ELF-1 (cell line): ENCODE data around the gene SERPINA12.

ENCODE experiments used
- DNase-seq: peaks from one replicate; pipeline ENCODE4 v3.0.0-alpha.2; 2016; ENCODE audit warnings: low read depth, low spot score

Gene SERPINA12, protein sequence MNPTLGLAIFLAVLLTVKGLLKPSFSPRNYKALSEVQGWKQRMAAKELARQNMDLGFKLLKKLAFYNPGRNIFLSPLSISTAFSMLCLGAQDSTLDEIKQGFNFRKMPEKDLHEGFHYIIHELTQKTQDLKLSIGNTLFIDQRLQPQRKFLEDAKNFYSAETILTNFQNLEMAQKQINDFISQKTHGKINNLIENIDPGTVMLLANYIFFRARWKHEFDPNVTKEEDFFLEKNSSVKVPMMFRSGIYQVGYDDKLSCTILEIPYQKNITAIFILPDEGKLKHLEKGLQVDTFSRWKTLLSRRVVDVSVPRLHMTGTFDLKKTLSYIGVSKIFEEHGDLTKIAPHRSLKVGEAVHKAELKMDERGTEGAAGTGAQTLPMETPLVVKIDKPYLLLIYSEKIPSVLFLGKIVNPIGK

DNA sequence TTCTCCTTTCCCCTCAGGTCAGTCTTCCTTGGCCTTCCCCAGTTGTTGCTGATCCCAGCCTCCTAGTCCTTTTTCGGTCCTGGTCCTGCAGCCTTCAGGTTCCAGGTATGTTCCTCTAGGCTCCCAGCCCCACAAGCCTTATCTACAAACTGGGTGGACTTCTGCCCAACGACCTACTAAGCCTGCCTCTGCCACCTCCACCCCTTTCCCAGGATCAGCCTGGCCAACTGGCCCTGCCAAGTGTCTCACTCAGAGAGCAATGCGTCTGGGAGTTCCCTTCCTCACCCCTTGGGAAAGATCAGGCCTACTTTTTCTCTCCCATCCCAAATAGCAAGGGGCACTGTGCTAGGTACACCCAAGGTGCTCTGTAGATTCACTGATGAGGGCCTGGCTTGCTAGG lies at the start of gene SERPINA12:
Gene SERPINA12 (minus strand): TSS at position 114 of the 400 bp plus-strand sequence. CDS start 11,072 bp downstream, outside the sequence.
- DNase-seq: no peak

- no peak for DNase-seq
These were observed 49.6 kb upstream of the SERPINA12 start for GRCh38 chr14:94558842-94559241.

DNA sequence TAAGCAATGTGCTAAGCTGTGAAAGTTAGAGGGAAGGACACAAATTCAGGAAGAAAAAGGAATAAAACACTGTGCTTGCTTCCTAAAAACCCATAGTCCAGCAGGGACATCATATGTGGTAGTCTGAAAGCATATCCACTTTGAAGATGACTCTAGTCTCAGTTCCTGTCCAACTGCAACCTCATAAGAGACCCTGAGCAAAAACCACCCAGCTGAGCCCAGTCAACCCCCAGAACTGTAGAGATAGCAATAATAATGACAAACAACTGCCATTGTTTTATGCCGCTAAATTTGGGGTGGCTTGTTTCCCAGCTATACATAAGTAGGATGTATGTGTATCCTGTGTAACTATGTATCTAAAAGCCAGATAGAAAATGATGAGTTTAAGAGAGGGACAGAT lies 48.1 kb upstream of the SERPINA12 start:
- DNase-seq: no peak

DNA sequence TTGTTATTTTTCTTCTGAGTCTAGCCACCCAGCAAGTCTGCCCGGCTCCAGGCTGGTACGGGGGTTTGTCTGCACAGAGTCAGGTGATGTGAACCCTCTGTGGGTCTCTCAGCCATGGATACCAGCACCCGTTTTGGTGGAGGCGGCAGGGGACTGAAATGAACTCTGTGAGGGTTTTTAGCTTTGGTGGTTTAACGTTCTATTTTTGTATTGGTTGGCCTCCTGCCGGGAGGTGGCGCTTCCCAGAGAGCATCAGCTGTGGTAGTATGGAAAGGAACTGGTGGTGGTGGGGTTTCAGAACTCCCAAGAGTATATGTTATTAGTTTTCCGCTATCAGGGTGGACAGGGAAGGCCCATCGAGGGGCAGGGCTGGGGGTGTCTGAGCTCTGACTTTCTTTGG lies 46.7 kb upstream of the SERPINA12 start:
- no peak for DNase-seq

GRCh38 chr14:94550041-94550440 lies 40.8 kb upstream of the SERPINA12 start:
- DNase-seq: no peak

- peak; percentile 95 for DNase-seq
These were observed 40.0 kb upstream of the SERPINA12 start for GRCh38 chr14:94548999-94549985.

DNA sequence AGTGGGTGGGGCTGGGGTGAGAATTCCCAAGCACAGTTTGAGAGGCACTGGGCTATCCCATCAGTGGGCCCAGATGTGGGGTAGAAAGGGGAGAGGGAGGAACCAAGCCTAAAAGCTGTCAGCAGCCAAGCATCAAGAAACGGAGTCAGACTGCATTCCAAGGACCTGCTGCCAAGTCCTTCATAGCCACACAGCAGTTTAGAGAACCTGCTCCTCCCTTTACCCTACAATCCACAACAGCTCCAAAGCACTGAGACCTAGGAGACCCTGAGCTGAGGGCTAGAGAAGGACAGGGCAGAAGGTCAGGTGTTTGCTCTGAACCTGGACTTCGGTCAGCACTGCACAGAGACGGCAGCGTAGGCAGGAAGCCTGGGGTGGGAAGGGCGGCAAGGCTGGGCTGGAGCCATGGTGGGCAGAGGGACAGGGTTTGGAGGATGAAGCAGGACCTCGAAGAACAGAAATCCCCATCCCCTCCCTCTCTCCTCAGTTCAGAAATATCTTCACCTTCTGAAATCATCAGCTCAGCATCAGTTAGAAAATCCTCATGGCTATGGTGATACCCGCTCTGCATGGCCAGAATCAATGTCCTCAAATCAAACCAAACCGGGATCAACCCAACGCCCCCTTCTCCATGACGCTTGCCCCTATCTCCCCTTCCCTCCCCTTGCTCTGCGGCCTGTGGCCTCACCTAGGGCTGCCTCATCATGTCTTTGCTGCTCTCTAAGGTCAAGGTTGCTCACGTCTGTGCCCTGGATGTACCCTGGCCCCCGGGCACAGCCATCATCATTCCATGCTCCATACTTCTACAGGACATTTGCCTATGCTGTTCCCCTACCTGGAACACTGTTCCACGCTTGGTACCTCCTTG lies 39.1 kb upstream of the SERPINA12 start:
- no peak for DNase-seq

DNA sequence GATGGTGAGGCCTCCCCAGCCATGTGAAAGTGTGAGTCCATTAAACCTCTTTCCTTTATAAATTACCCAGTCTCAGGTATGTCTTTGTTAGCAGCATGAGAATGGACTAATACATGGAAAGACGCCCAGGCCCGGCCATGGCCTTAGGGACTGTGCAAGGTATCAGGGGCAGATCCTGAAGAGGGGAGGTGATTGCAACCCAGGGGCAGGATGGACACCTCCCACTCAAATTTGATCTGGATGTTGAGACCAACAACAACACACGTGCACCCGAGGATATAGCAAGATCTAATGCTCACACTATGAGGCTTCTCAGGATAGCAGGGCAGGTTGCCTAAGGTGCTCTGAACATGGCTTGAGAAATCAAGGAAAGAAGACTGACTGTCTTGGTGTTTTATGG lies 38.5 kb upstream of the SERPINA12 start:
- DNase-seq: no peak

GRCh38 chr14:94547151-94547680 lies 37.9 kb upstream of the SERPINA12 start:
- DNase-seq: no peak

DNA sequence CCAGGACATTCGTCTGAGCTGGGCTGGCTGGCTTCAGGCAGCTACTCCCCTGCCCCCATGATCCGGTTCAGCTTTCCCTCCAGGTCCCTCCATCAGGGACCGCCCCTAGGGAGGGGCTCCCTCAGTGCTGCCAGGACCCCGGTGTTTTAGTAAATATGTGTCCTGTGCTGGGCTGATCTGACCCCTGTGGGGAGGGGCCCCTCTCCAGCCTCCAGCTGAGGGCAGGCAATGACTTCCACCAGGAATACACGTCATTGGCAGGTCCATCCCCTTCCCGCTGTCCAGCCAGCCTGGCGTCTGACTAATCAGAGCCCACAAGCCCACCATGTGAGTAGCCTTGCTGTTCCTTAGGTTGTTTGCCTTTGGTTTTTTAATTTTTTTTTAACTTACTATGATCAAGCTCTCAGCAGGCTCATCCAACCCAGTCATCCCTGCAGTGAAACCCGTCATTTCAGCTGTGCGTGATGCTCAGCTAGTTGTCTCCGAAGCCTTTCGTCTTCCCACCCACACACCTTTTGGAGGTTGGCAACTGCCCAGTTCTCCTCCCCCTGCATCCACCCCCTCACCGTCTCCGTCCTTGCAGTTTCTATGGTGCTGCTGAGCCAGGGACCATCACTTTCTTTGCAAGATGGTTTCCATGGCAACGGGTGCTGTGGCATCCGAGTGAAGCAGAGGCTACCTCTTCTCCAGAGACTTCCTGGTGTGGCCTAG lies 36.0 kb upstream of the SERPINA12 start:
- peak; percentile 62 for DNase-seq

- DNase-seq: no peak
These were observed 35.5 kb upstream of the SERPINA12 start for GRCh38 chr14:94544726-94545125.

GRCh38 chr14:94543449-94544124 lies 34.3 kb upstream of the SERPINA12 start:
- DNase-seq: peak; percentile 30

GRCh38 chr14:94542811-94543440 lies 33.7 kb upstream of the SERPINA12 start:
- no peak for DNase-seq

DNA sequence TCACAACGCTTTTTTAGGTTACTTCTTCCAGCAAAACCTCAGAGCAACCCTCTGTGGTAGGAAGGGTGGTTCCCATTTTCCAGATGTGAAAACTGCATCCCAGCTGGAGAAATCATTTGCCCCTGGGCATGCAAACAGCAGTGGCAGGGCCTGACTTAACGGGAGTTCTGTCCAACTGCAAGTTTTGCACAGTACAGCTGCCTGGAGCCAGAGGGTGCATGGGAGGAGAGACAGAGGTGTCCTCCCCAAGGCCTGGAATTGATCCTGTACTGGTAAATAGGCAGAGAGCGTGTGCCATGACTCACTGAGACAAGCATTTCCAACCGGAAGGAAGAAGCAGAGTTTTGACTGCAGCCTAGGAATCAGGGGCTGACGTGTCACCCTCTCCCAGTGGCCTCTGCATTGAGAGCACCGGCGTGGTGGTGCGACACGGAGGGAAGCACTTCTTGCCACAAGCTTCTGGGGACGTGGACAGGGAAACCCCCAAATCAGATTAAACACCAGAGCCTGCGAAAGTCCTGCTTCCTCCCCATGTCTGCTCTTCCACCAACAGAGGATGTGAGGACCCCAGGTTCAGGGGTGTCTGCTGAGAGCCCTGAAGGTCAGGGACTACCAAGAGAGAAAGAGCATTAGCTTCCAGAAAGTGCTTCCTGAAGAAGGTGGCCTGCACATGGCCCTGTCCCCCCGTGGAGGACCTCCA lies 33.0 kb upstream of the SERPINA12 start:
- DNase-seq: no peak

GRCh38 chr14:94541234-94541975 lies 32.1 kb upstream of the SERPINA12 start:
- no peak for DNase-seq

GRCh38 chr14:94540031-94540794 lies 30.9 kb upstream of the SERPINA12 start:
- DNase-seq: peak; percentile 44

DNA sequence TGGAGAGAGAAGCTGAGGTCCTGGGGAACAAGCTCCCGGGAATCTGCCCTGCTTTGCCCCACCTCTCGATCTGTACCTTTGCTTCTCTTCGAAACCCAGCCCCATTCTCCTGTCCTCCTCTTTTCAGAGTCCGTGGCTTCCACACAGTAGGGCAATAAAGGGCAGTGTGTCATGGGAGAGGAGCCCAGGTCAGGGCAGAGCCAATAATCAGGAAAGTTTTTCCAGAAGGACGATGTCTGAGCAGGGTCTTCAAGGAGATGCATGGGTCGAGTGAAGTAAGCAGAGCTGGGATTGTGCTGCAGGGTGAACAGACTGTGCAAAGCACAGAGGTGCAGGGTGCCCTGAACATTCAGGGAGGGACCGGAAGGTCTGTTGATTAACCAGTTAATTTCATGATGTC lies 29.9 kb upstream of the SERPINA12 start:
- DNase-seq: no peak
